ENCODE data around the gene HMCN2.
"Not testable (repeated sequence)": the region's sequence is repeated elsewhere in the genome, so short reads cannot be mapped to it uniquely, and the experiment has no call there.

The HMCN2 gene

GRCh38 chr9:130266236-130267098, 907 bp downstream of the HMCN2 start:
- no peak for DNase-seq

GRCh38 chr9:130267930-130268329, 2.4 kb downstream of the HMCN2 start:
- DNase-seq, result no peak

- DNase-seq, result peak; percentile 65 to 74 (median 70)
Measured at GRCh38 chr9:130268521-130269211, 3.1 kb downstream of the HMCN2 start.

GRCh38 chr9:130271473-130271872, 5.9 kb downstream of the HMCN2 start:
- no peak for DNase-seq

GRCh38 chr9:130275156-130275555, 9.6 kb downstream of the HMCN2 start:
- DNase-seq, result no peak

GRCh38 chr9:130276121-130276520, 10.6 kb downstream of the HMCN2 start:
- DNase-seq, result no peak

GRCh38 chr9:130276955-130277354, 11.4 kb downstream of the HMCN2 start:
- peak in 2 of 3 donors; percentile 26 to 27 for DNase-seq

GRCh38 chr9:130277525-130277924, 12.0 kb downstream of the HMCN2 start:
- not testable (repeated sequence) for DNase-seq

- DNase-seq, result no peak
Measured at GRCh38 chr9:130283539-130284248, 18.1 kb downstream of the HMCN2 start.

GRCh38 chr9:130284249-130284625, 18.7 kb downstream of the HMCN2 start:
- no peak for DNase-seq

- DNase-seq, result no peak
Measured at GRCh38 chr9:130284690-130285089, 19.1 kb downstream of the HMCN2 start.

GRCh38 chr9:130285271-130285670, 19.7 kb downstream of the HMCN2 start:
- no peak for DNase-seq

GRCh38 chr9:130286072-130286770, 20.7 kb downstream of the HMCN2 start:
- DNase-seq, result no peak

GRCh38 chr9:130286781-130287428, 21.3 kb downstream of the HMCN2 start:
- no peak for DNase-seq

- no peak for DNase-seq
Measured at GRCh38 chr9:130287736-130288135, 22.2 kb downstream of the HMCN2 start.

GRCh38 chr9:130288393-130288792, 22.8 kb downstream of the HMCN2 start:
- no peak for DNase-seq

- no peak for DNase-seq
Measured at GRCh38 chr9:130288926-130289690, 23.5 kb downstream of the HMCN2 start.

GRCh38 chr9:130289711-130290241, 24.2 kb downstream of the HMCN2 start:
- no peak for DNase-seq

- DNase-seq, result no peak
Measured at GRCh38 chr9:130290291-130291181, 25.0 kb downstream of the HMCN2 start.

- no peak for DNase-seq
Measured at GRCh38 chr9:130291474-130291873, 25.9 kb downstream of the HMCN2 start.
